ENCODE results near the gene SLPI.

DNA sequence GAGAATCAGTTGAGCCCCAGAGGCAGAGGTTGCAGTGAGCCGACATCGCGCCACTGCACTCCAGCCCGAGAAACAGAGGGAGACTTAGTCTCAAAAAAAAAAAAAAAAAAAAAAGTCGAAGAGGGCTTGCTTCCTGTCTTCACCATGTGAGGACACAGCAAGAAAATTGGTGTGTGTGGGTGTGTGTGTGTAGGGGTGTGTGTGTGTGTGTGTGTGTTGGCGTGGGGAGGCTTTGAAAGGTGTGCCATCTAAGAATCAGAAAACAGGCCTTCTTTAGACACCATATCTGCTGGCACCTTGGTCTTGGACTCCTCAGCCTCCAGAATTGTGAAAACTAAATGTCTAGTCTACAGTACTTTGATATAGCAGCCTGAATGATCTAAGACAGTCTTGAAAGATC is 45.4 kb upstream of the SLPI start:
- TF ChIP-seq, protein P1, sequence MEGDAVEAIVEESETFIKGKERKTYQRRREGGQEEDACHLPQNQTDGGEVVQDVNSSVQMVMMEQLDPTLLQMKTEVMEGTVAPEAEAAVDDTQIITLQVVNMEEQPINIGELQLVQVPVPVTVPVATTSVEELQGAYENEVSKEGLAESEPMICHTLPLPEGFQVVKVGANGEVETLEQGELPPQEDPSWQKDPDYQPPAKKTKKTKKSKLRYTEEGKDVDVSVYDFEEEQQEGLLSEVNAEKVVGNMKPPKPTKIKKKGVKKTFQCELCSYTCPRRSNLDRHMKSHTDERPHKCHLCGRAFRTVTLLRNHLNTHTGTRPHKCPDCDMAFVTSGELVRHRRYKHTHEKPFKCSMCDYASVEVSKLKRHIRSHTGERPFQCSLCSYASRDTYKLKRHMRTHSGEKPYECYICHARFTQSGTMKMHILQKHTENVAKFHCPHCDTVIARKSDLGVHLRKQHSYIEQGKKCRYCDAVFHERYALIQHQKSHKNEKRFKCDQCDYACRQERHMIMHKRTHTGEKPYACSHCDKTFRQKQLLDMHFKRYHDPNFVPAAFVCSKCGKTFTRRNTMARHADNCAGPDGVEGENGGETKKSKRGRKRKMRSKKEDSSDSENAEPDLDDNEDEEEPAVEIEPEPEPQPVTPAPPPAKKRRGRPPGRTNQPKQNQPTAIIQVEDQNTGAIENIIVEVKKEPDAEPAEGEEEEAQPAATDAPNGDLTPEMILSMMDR (conservative IDR thresholded peaks at IDR 0.05) = no peak
- TF ChIP-seq ZFX (IDR thresholded peaks at IDR 0.05) = no peak
